ENCODE data around the gene CELF2. TPM values are rescaled to one million over a fixed set of nuclear protein-coding genes. Genes with fewer than 3 reads are reported as not detected.

Gene CELF2
- total RNA-seq, 1 donor from 2014 or later: 27.5 TPM

DNA sequence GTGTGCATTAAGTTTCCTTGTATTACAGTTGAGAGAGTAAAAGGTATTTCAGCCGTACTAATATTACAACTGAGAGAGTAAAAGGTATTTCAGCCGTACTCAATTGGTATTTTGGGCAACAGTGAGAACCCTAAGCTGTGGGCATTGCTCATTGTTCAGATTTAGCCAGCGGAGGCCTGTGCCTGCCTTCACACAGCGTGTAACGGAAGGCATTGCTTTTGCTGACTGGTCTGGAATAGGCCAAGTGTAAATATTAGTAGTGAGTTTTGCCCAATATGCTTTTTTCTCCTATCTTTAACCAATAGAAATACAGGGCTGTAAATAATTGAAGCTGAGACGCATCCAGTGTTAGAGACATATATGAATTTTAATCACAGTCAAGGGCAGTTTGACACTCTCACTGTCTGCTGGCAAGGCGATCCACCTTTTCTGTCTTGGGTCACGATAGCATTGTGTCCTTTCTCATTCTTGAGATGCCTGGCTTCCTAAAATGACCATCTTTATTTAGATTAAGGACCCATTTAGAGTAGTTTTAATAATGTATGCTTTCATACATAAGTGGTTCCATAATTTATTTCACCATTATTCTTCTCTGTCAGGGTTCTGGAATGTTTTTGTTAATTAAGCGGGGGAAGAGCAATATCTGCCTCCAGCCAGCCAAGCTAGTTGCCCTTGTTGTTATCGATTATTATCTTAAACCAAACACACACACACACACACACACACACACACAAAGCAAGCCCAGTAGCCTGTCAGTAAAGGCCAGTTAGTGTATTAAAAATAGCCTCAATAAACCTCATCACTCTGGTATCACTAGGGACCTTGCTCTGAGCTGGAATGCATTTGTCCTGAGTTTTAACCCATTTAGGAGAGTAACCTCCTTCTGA lies 130.7 kb downstream of the CELF2 start:
- Mint-ChIP-seq H3K4me1 (ENCODE audit: unreplicated experiment) (peaks cover 37% of the 10 kb centered on the region), H3K27ac (ENCODE audit: unreplicated experiment) (no peak overlapping the region), H3K4me3 (ENCODE audit: unreplicated experiment) (no peak overlapping the region), H3K36me3 (ENCODE audit: low read depth, unreplicated experiment) (no peaks in the 10 kb centered on the region), H3K9me3 (ENCODE audit: unreplicated experiment) (no peaks in the 10 kb centered on the region), H3K27me3 (ENCODE audit: unreplicated experiment) (no peaks in the 10 kb centered on the region)
- no peak for DNase-seq (ENCODE audit: low spot score)
- TF ChIP-seq, protein P1, sequence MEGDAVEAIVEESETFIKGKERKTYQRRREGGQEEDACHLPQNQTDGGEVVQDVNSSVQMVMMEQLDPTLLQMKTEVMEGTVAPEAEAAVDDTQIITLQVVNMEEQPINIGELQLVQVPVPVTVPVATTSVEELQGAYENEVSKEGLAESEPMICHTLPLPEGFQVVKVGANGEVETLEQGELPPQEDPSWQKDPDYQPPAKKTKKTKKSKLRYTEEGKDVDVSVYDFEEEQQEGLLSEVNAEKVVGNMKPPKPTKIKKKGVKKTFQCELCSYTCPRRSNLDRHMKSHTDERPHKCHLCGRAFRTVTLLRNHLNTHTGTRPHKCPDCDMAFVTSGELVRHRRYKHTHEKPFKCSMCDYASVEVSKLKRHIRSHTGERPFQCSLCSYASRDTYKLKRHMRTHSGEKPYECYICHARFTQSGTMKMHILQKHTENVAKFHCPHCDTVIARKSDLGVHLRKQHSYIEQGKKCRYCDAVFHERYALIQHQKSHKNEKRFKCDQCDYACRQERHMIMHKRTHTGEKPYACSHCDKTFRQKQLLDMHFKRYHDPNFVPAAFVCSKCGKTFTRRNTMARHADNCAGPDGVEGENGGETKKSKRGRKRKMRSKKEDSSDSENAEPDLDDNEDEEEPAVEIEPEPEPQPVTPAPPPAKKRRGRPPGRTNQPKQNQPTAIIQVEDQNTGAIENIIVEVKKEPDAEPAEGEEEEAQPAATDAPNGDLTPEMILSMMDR (IDR thresholded peaks at IDR 0.05; ENCODE audit: unreplicated experiment): no peak

DNA sequence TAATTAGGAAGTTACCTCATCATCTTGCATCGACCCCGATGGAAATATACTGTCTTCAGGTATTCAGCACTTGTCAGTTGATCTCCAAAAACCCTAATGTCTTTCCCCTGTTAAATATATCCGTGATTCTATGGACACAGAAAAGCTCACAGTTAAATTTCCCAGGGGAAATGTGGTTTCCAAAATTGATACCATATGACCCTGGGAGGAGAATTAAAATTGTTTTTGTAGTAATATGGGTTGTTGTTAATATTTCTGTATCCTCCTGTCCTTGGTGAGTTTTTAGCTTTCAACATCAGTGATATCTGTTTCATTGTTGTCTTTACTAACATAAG lies 132.1 kb downstream of the CELF2 start:
- Mint-ChIP-seq H3K27me3 (ENCODE audit: unreplicated experiment) (no peaks in the 10 kb centered on the region), H3K4me1 (ENCODE audit: unreplicated experiment) (peaks cover 44% of the 10 kb centered on the region), H3K36me3 (ENCODE audit: low read depth, unreplicated experiment) (no peaks in the 10 kb centered on the region), H3K9me3 (ENCODE audit: unreplicated experiment) (no peaks in the 10 kb centered on the region), H3K4me3 (ENCODE audit: unreplicated experiment) (no peak overlapping the region), H3K27ac (ENCODE audit: unreplicated experiment) (no peak overlapping the region)
- TF ChIP-seq, protein P1 (IDR thresholded peaks at IDR 0.05; ENCODE audit: unreplicated experiment): no peak
- no peak for DNase-seq (ENCODE audit: low spot score)

DNA sequence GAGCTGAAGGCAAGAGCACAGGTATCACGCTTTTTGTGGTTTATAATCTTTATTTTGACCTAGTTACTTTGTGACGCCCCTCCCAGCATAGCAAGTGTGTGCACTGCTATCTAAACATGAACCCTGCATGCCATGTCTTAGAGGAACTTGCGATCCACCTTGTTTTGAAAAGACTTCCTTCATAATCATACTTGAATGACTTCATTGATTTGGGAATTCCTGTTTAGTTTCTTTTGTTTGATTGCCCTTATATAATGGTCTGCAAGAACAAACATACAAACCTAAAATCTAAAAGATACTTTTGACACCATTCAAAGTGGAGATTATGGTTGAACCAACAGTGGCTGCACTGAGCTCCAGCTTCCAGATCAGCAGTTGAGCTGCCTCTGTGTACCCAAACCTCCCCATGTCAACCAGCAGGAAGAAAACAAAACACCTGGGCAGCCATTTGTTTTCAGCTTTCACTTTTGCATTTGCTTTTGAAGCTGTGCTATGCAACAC lies 132.6 kb downstream of the CELF2 start:
- no peaks in the 10 kb centered on the region for H3K36me3 Mint-ChIP-seq (ENCODE audit: low read depth, unreplicated experiment)
- peaks cover 43% of the 10 kb centered on the region for H3K4me1 Mint-ChIP-seq (ENCODE audit: unreplicated experiment)
- H3K27ac Mint-ChIP-seq (ENCODE audit: unreplicated experiment): no peak overlapping the region
- TF ChIP-seq, protein P1 (IDR thresholded peaks at IDR 0.05; ENCODE audit: unreplicated experiment): no peak
- no peaks in the 10 kb centered on the region for H3K9me3 Mint-ChIP-seq (ENCODE audit: unreplicated experiment)
- H3K27me3 Mint-ChIP-seq (ENCODE audit: unreplicated experiment): no peaks in the 10 kb centered on the region
- no peak overlapping the region for H3K4me3 Mint-ChIP-seq (ENCODE audit: unreplicated experiment)
- no peak for DNase-seq (ENCODE audit: low spot score)

DNA sequence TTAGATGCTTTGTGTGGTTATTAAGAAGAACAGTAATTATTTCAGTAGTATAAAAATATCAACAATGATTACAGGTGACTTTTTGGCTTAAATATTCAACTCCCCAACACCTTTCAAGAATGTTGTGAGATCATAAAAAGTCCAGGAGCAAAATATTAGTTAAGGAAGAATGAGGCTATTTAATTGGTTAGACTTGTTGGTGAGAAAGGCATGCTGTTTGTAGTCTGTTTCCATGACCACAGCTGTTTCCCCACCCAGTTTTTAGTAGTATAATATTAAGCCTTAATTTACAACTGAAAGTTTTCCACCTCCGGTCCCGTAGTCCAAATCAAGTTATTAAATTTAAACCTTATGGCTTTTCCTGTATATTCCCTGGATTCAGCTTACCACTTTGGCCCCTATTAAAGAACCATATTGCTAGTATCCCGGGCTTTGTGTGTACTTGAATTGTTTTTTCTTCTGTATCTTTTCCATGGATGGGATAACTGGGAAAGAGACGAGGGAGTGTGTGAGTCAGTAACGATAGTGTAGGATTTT lies 133.3 kb downstream of the CELF2 start:
- no peaks in the 10 kb centered on the region for H3K36me3 Mint-ChIP-seq (ENCODE audit: low read depth, unreplicated experiment)
- H3K9me3 Mint-ChIP-seq (ENCODE audit: unreplicated experiment): no peaks in the 10 kb centered on the region
- no peaks in the 10 kb centered on the region for H3K27me3 Mint-ChIP-seq (ENCODE audit: unreplicated experiment)
- peaks cover 41% of the 10 kb centered on the region for H3K4me1 Mint-ChIP-seq (ENCODE audit: unreplicated experiment)
- no peak overlapping the region for H3K4me3 Mint-ChIP-seq (ENCODE audit: unreplicated experiment)
- no peak overlapping the region for H3K27ac Mint-ChIP-seq (ENCODE audit: unreplicated experiment)
- no peak for DNase-seq (ENCODE audit: low spot score)
- TF ChIP-seq, protein P1 (IDR thresholded peaks at IDR 0.05; ENCODE audit: unreplicated experiment): no peak

DNA sequence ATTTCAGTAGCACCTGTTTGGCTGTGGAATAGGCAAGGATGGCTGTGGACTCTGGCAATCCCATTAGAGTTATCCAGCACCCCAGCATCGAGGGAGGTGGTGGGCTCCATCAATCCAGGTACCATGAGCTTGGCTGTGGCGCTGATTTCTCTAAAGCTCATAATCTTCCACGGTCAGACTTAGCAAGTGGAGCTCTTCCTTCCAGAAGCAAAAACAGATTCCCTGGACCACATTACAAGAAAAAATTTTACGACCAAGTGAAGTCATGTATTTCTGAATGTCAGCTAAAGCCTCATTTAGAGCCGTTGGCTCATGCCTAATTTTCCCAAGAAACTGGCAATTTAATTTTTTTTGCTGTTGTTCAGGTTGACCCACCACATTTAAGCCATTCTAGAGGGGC lies 135.1 kb downstream of the CELF2 start:
- Mint-ChIP-seq H3K27ac (ENCODE audit: unreplicated experiment) (no peak overlapping the region), H3K4me1 (ENCODE audit: unreplicated experiment) (peaks cover 32% of the 10 kb centered on the region), H3K36me3 (ENCODE audit: low read depth, unreplicated experiment) (no peaks in the 10 kb centered on the region), H3K4me3 (ENCODE audit: unreplicated experiment) (no peak overlapping the region), H3K9me3 (ENCODE audit: unreplicated experiment) (no peaks in the 10 kb centered on the region), H3K27me3 (ENCODE audit: unreplicated experiment) (no peaks in the 10 kb centered on the region)
- no peak for DNase-seq (ENCODE audit: low spot score)
- TF ChIP-seq, protein P1 (IDR thresholded peaks at IDR 0.05; ENCODE audit: unreplicated experiment): no peak
